Colon (tissue), 2 donors: ENCODE measurements around the gene TLX2.
"Not testable (repeated sequence)": the region's sequence is repeated elsewhere in the genome, so short reads cannot be mapped to it uniquely, and the experiment has no call there.

Experiments
- FAIRE-seq: peaks from 2 replicates; lab custom pipeline; 2012; peaks lifted over from hg19 to GRCh38; lab: Jason Lieb, UNC
- donor health status: control.
- donor health status: control.

Gene TLX2

DNA sequence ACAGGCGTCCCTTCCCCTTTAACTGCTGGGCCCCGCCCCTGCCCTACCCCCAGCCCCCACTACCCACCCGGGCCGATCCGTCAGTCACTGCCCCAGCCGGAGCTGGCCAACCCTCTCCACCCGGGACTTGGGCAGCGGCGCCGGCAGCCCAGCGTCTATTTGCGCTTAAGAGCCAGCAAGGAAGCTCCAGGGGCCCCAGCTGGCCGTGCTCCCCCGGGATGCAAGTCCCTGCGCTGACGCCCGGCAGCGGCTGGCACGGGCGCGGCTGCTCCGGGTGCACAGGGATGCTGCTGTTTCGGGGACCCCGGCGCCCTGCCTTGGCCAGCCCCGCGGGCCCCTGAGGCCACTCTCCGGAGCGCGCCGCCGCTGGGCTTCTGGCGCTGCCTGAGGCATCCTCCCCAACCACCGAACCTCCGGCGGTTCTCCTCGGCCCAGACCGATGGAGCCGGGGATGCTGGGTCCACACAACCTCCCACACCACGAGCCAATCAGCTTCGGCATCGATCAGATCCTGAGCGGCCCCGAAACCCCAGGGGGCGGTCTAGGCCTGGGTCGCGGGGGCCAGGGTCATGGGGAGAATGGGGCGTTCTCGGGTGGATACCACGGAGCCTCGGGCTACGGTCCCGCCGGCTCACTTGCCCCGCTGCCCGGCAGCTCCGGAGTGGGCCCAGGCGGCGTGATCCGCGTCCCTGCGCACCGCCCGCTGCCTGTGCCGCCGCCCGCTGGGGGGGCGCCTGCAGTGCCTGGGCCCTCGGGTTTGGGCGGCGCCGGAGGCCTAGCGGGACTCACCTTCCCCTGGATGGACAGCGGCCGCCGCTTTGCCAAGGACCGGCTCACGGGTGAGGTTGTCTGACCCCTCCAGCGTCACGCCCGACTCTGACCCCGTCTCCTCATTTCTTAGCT lies at the start of gene TLX2:
Gene TLX2 (plus strand): TSS at position 83 of the 903 bp plus-strand sequence. CDS start 357 bp downstream, at position 440.
- no peak for FAIRE-seq

DNA sequence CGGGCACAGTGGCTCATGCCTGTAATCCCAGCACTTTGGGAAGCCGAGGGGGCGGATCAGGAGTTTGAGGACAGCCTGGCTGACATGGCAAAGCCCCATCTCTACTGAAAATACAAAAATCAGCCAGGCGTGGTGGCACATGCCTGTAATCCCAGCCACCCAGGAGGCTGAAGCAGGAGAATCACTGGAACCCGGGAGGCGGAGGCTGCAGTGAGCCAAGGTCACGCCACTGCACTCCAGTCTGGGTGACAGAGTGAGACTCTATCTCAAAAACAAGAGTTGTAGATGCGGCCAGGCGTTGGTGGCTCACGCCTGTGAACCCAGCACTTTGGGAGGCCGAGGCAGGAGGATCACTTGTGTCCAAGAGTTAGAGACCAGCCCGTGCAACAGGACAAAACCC lies 43.5 kb upstream of the TLX2 start:
- FAIRE-seq = not testable (repeated sequence)

DNA sequence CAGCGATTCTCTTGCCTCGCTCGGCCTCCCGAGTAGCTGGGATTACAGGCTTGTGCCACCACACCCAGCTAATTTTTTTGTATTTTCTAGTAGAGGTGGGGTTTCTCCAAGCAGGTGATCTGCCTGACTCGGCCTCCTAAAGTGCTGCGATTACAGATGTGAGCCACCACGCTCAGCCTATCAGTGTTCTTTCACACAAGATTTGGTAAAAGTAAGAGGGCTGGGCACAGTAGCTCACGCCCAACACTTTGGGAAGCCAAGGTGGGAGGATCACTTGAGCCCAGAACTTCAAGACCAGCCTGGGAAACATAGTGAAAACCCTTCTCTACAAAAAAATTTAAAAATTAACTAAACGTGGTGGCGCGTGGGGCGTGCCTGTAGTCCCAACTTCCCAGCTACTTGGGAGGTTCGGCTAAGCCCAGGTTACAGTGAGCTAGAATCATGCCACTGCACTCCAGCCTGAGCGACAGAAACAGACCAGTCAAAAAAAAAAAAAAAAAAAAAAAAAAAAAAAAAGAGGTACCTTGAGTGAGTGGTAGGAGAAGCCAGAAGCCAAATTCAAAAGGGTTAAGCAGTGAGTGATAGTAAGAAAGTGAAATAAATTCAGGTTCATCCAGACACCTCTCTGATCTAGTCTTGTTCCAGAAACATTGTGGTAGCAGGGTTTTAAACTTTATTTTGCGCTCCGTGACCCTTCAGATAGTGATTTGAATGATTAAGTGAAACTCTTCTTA lies 42.8 kb upstream of the TLX2 start:
- FAIRE-seq = no peak

DNA sequence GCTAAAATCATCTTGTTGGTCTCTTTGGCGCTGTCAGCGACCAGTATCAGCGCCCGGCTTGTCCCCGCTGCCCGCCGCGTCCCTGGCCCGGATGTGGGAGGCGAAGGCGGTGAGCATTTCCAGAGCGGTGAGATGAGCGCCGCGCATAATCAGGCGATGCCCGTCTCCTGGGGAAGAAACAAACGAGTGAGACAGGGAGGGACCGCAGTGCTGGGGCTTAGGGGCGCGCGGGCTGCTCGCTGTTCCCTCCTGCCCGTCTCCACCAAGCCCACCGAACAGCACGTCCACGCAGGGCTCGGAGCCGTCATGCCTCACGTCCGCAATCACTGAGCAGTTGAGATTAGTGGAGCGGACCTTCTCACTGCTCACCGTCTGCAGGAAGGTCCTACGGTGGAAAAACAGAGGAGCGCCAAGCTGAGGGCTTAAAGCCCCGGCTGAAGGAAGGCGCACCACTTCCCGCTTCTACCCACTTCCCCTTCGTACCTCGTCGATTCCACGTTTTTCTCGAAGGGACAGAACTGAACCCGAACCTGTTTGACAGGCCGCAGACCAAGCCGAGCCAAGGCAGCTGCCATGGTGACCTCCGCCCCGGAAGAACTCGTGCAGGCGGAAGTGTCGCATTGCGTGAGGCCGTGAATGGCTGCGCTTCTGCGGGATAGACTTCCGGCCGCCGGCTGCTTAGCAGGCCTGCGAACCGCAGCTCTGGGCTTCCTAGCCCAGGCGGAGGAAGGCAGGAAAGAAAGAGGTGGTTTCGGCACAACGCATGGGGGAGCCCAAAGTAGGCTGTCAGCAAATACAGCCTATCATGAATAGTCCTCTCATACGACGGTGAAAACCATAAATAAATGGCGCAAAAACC lies 41.9 kb upstream of the TLX2 start, which contains the start of gene MRPL53:
Gene MRPL53 (minus strand): TSS at position 595 of the 859 bp plus-strand sequence. CDS start 20 bp downstream, at position 575.
- FAIRE-seq = no peak

DNA sequence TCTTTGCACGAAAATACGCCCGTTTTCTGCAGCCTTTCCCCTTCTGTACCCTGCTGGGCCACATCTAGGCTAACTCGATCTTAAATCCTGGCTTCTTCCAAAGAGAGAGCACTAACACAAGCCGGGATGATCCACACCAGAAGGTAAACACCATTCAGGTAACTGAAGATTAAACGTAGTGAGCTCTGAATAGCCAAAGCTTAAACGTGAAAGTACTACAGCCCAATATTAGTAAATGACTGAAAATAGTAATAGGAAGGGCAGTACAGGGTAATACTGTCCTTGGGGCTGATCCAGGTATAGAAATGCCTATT lies 41.3 kb upstream of the TLX2 start:
- no peak for FAIRE-seq

DNA sequence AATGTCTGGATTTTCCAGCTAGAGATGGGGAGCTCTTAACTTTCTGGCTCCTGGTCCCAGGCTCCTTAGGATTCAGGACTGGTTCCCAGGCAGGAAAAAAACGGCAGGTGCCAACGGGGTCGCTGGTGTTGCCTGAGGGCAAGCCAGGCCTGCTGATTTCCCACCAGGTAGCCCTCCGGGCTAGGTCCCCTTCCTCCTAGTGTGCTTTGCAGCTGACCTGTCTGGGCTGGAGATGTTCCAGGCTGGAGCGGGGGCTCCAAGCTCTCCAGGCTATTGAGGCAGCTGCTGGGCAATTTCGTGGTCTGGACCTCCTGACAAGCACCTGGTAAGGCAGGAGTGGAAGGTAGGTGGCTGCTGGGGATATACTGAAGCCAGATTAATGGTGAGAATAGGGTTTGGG lies 39.8 kb upstream of the TLX2 start:
- no peak for FAIRE-seq

DNA sequence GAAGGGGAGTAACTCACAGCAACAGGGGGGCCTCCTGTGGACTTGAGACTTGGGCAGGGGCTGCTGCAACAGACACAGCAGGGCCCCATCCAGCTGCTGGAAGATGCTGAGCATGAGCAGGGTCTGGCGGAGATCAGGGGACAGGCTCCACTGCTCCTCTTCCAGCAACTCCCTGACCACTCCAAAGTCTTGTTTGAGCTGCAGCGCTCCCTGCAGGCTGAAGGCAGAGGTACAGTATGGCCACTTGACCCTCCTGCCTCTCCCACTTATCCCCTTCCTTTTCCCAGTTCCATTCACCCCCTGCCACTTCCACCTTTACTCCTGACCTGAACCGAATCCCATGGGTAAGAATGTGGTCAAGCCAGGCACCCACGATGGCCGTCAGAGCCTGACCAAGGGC lies 39.4 kb upstream of the TLX2 start:
- FAIRE-seq = no peak

DNA sequence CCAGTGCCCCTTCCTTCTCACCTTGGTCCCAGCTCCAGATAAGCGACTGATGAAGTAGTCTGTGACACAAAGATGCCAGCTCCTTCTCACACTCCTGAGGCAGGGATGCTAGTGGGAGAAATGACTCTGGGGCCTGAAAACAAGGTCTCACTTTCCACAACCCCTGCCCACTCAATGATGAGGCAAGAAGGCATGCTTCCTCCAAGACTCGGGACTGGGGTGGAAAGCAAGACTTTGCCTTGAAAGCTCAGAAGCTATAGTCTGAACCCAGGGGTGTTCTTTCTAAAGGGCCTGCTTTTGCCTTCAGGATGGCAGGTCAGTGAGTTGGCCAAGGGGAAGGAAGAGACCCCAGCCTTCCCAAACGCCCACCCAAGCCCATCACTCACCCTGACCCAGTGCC lies 32.8 kb upstream of the TLX2 start:
- FAIRE-seq = no peak

DNA sequence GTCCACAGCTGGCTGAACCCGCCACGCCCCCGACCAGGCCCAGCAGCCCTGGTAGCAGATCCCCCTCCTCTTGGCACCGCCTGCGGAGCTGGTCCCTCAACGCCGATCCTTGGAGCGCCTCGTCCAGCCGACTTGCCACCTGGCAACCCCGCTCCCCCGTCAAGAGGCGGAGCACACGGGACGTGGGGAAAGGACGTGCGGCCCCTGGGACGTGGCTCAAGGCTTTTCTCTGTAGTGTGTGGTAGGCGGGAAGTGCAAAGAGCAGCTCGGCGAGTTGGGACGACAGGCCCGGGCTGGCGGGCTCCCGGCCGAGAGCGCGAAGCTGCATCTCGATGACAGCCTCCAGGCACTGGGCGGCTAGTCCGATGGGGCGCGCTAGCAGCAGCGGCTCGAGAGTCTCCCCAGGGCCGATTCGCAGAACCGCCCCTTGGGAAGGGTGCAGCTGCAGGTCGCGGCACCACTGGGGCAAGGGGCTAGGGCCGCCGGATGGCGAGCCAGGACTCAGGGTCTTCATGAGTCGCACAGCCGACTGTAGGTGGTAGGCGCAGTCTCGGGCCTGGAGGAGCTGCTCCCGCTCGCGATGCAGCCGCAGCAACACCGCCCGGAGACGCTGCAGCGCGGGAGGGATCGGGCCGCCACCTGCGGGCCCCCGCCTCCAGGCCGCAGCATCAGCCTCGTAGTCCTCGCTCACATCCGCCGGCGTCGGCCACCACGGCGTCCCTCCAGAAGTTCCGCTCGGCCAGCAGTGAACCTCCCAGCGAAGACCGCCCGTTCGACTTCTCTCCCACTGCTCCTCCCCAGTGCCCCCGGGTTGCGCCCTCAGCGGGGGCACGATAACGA lies 32.1 kb upstream of the TLX2 start:
- FAIRE-seq = no peak

DNA sequence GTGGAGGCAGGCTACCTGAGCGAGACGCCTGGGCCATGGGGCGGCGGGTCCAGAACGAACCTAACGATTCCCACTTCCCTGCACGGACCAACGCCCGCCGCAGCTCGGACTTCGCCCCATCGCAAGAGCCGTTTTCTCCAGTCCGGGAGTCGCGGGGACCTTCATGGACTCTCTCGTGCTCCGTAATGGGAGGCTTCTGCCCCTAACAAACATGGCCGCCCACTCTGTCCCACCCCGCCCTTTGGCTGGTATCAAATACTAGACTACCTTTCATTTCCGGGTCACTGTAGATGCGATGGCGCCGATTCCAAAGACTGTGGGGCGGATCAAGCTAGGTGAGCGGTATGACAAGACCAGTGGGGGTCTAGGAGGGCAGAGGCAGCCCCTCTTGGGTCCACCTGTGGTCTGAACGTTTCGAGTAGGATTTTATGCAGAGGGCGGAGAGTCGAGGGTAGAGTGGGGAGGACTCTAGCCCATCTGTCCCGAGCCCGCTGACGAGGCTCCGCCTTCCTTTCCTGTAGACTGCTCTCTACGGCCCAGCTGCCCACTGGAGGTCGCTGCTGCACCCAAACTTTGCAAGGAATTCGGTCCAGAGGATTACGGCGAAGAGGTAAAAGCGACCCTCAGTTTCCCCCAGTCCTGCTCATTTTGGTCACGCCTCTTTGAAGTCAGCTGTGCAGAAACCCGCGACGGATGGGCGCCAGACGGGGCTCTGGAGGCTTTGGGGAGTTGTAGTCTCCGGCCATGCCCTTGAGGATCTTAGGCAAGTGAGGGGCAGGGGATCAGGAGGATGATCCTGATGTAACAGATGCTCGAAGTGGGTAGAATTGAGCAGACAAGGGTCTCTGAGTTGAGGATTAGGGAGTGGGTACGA lies 31.2 kb upstream of the TLX2 start, which contains the start of the genes CCDC142 and TTC31:
Gene CCDC142 (minus strand): TSS at position 198 of the 874 bp plus-strand sequence. CDS start 161 bp downstream, at position 37.
Gene TTC31 (plus strand): TSS at position 281 of the 874 bp plus-strand sequence. CDS start 15 bp downstream, at position 296.
- no peak for FAIRE-seq

DNA sequence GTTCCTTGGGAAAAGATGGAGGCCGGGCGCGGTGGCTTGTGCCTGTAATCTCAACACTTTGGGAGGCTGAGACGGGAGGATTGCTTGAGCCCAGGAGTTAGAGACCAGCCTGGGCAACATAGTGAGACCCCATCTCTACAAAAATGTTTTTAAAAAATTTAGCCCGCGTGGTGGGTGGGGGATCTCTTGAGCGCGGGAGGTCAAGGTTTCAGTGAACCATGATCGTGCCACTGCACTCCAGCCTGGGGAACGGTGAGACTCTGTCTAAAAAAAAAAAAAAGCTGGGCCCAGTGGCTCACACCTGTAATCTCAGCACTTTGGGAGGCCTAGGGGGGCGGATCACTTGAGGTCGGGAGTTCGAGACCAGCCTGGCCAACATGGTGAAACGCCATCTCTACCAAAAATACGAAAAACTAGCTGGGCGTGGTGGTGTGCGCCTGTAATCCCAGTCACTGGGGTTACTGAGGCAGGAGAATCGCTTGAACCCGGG lies 30.5 kb upstream of the TLX2 start:
- not testable (repeated sequence) for FAIRE-seq

DNA sequence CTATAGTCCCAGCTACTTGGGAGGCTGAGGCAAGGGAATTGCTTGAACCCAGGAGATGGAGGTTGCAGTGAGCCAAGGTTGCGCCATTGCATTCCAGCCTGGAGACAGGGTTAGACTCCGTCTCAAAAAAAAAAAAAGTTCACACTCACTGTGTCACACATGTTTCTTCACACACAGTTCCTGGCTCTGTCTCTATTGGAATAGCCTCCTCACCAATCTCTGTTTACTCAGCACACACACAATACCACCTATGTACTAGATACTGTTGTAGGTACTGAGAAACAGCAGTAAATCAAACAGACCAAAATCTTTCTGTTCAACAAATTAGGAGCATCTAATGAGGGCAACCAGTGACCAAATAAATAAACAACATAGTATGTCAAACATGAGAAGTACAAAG lies 28.1 kb upstream of the TLX2 start:
- no peak for FAIRE-seq

DNA sequence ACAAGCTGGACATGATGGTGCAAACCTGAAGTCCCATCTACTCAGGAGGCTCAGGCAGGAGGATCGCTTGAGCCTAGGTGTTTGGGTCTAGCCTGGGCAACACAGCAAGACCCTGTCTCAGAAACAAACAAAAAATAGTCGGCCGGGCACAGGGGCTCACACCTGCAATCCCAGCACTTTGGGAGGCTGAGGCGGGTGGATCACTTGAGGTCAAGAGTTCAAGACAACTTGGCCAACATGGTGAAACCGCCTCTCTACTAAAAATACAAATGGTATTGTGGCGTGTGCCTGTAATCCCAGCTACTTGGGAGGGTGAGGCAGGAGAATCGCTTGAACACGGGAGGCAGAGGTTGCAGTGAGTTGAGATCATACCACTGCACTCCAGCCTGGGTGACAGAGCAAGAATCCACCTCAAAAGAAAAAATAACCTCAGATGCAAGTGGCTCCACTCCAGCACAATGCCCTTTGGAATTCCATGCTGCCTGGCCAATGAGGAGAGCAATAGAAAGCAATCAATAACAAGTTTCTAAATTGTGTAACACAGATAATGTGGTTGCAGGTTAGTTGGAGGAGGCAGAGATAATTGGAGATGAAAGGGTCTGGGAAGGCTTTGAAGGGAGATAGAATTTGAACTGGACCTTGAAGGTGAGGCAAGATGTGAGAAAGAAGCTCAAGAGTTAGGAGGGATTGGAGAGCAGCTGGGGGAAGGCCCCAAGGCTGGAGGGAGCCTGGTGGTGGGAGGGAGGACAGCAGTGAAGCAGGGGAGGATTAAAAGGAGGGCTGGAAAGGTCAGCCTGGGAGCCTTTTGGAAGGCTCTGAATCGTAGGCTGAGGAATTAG lies 25.4 kb upstream of the TLX2 start:
- no peak for FAIRE-seq

DNA sequence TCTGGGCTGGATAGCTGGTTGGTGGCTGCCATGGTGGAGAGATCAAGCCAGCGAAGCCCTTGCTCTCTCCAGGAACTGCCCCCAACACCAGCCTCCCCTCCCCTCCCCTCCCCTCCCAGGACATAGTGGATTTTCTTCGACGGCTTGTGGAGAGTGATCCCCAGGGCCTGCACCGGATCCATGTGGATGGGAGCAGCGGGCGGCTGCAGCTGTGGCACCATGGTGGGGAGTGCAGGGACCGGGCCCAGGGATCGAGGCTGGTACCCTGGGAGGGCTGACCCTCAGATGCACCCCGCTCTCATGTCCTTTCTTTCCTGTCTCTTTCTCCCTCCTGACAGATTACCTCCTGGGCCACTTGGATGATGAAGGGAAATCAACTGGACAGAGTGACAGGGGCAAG lies 24.3 kb upstream of the TLX2 start:
- no peak for FAIRE-seq

DNA sequence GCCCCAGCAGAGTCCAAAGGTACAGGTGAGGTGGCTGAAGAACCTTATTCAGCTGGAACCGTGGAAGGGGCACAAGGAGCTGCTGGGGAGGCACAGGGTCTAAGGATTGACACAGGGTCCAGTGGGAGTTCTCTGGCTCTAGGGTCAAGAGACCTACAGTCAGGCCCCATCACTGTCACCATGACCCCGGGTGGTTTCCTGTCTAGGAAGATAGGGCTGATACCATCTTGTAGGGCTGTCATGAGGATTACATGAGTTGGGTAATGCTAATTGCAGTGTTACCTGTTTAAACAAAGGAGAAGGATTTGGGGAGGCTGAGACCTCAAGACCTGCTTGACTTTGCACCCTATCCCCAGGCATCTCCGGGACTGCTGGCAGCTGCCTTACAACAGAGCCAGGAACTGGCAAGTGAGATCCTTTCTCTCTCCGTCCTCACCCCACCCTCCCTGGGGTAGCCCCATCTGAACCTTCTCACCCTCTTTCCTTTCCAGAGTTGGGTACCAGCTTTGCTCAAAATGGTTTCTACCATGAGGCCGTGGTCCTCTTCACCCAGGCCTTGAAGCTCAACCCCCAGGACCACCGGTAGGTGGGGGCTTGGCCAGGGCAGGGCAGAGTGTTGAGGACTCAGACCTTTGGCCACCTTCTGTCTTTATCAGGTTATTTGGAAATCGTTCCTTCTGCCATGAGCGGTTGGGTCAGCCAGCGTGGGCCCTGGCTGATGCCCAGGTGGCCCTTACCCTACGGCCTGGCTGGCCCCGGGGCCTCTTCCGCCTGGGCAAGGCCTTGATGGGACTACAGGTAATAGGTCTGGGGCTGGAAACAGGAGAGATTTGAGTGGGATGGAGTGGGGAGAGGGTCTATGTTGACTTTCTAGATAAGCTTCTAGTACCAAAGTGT lies 22.4 kb upstream of the TLX2 start:
- no peak for FAIRE-seq

DNA sequence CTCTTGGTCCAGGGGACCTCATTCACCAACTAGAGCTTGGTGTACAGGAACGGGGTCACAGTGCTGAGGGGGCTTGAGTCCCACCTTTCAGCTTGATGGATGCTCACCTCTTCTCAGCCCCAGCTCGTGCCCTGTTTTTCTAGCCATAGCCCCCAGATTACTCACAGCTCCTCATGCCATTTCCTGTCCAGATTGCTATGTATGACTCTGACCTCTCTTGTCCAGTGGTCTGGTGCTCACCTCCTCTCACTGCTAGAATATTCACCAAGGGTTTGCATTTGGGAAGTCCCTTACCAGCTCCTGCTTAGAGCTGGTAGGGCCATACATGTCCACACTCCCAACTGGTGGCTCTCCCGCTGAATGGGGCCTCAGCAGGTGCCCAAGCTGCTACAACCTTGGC lies 20.7 kb upstream of the TLX2 start:
- FAIRE-seq = no peak

DNA sequence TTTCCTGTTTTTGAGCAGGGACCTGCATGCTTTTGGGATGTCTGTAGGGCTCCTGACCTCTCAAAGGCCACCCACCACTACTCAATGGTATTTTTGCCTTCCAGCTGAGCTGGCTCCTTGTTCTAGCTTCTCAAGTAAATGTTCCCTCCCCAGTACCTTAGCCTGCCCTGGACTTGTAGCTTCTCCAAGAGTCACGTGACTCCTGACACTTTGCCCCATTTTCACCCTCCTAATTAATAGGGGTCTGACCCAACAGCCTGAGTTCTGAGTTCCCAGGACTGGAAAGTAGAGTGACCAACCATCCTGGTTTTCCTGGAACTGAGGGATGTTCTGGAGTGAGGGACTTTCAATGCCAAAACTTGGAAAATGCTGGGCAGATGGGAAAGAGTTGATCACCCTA lies 18.8 kb upstream of the TLX2 start:
- FAIRE-seq = no peak
